GM21515 (cell line): ENCODE measurements around the gene IGSF21.

Experiments
- ATAC-seq: cut with Tn5 transposase; IDR thresholded peaks from one replicate; pipeline ENCODE4 v1.9.1; 2021; ENCODE audit not compliant: unreplicated experiment

IGSF21 gene

GRCh38 chr1:18175530-18176377, 68.2 kb downstream of the IGSF21 start:
- ATAC-seq = no peak

GRCh38 chr1:18176619-18177018, 69.0 kb downstream of the IGSF21 start:
- ATAC-seq = no peak

- ATAC-seq = no peak
These were observed 70.5 kb downstream of the IGSF21 start for GRCh38 chr1:18178111-18178510.

GRCh38 chr1:18179009-18179408, 71.4 kb downstream of the IGSF21 start:
- no peak for ATAC-seq

GRCh38 chr1:18182398-18183160, 75.0 kb downstream of the IGSF21 start:
- ATAC-seq = no peak

GRCh38 chr1:18183533-18183932, 75.9 kb downstream of the IGSF21 start:
- ATAC-seq = no peak

GRCh38 chr1:18187054-18187453, 79.5 kb downstream of the IGSF21 start:
- ATAC-seq = no peak

- no peak for ATAC-seq
These were observed 81.4 kb downstream of the IGSF21 start for GRCh38 chr1:18188820-18189517.

- ATAC-seq = no peak
These were observed 83.0 kb downstream of the IGSF21 start for GRCh38 chr1:18190598-18190997.

- ATAC-seq = no peak
These were observed 83.4 kb downstream of the IGSF21 start for GRCh38 chr1:18191037-18191436.

- no peak for ATAC-seq
These were observed 84.0 kb downstream of the IGSF21 start for GRCh38 chr1:18191481-18192155.

- no peak for ATAC-seq
These were observed 84.6 kb downstream of the IGSF21 start for GRCh38 chr1:18192182-18192581.

- ATAC-seq = no peak
These were observed 85.4 kb downstream of the IGSF21 start for GRCh38 chr1:18192974-18193373.

- no peak for ATAC-seq
These were observed 89.7 kb downstream of the IGSF21 start for GRCh38 chr1:18197299-18197698.

- ATAC-seq = no peak
These were observed 90.7 kb downstream of the IGSF21 start for GRCh38 chr1:18198260-18198659.

- ATAC-seq = no peak
These were observed 91.9 kb downstream of the IGSF21 start for GRCh38 chr1:18199462-18199861.

- no peak for ATAC-seq
These were observed 92.6 kb downstream of the IGSF21 start for GRCh38 chr1:18200136-18200717.

- ATAC-seq = no peak
These were observed 93.3 kb downstream of the IGSF21 start for GRCh38 chr1:18200918-18201317.

GRCh38 chr1:18201997-18202719, 94.6 kb downstream of the IGSF21 start:
- ATAC-seq = no peak

- no peak for ATAC-seq
These were observed 96.0 kb downstream of the IGSF21 start for GRCh38 chr1:18203645-18204044.
